ENCODE data around the gene ZNF469.

The ZNF469 gene

GRCh38 chr16:88413231-88413630 is 30.5 kb downstream of the ZNF469 start:
- DNase-seq (ENCODE audit: low read depth) = no peak
- TF ChIP-seq CTCF (conservative IDR thresholded peaks at IDR 0.05; ENCODE audit: low read depth, low read length) = no peak
- no peak overlapping the region for H3K4me3 ChIP-seq (ENCODE audit: low read depth, low read length)

- H3K4me3 ChIP-seq (ENCODE audit: low read depth, low read length) = no peak overlapping the region
- no peak for TF ChIP-seq CTCF (conservative IDR thresholded peaks at IDR 0.05; ENCODE audit: low read depth, low read length)
- no peak for DNase-seq (ENCODE audit: low read depth)
Measured at GRCh38 chr16:88413631-88414030, 30.9 kb downstream of the ZNF469 start.

GRCh38 chr16:88414521-88415380 is 32.0 kb downstream of the ZNF469 start:
- no peak for TF ChIP-seq CTCF (conservative IDR thresholded peaks at IDR 0.05; ENCODE audit: low read depth, low read length)
- H3K4me3 ChIP-seq (ENCODE audit: low read depth, low read length) = no peak overlapping the region
- no peak for DNase-seq (ENCODE audit: low read depth)

GRCh38 chr16:88415381-88415705 is 32.6 kb downstream of the ZNF469 start:
- no peak overlapping the region for H3K4me3 ChIP-seq (ENCODE audit: low read depth, low read length)
- DNase-seq (ENCODE audit: low read depth) = no peak
- TF ChIP-seq CTCF (conservative IDR thresholded peaks at IDR 0.05; ENCODE audit: low read depth, low read length) = no peak

- no peak overlapping the region for H3K4me3 ChIP-seq (ENCODE audit: low read depth, low read length)
- TF ChIP-seq CTCF (conservative IDR thresholded peaks at IDR 0.05; ENCODE audit: low read depth, low read length) = no peak
- no peak for DNase-seq (ENCODE audit: low read depth)
Measured at GRCh38 chr16:88415713-88416323, 33.1 kb downstream of the ZNF469 start.

GRCh38 chr16:88416686-88417085 is 33.9 kb downstream of the ZNF469 start:
- TF ChIP-seq CTCF (conservative IDR thresholded peaks at IDR 0.05; ENCODE audit: low read depth, low read length) = no peak
- DNase-seq (ENCODE audit: low read depth) = no peak

More at GRCh38 chr16:88416686-88417085, 33.9 kb downstream of the ZNF469 start:
- H3K4me3 ChIP-seq (ENCODE audit: low read depth, low read length) = no peak overlapping the region

Measured in choroid plexus epithelial cell (primary cell).